ENCODE results near the gene SEMA3F.

DNA sequence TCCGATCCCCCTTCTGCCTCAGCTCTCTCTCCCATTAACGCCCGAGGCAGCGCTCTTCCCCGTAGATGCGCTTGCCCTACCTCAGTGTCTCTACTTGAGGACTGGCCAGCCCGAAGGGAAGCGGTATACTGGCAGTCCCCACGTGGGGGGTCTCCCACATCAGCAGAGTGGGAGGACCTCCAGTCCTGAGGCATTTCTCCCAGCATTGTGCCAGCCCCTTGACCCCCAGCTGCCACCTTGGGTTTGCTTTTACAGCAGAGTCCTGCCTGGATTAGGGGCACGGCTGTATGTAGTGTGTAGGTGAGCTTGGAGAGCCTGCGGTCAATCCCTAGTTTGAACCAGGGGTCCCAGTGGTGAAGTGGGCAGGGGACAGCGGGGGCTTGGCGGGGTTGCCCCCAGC, 767 bp downstream of the SEMA3F start:
- TF ChIP-seq CTCF (IDR thresholded peaks at IDR 0.05): no peak
- TF ChIP-seq POLR2A (IDR thresholded peaks at IDR 0.05): no peak
